IMR-90 (cell line): ENCODE data around the gene VWA8. TPM values are rescaled to one million over a fixed set of nuclear protein-coding genes. Genes with fewer than 3 reads are reported as not detected.

Experiments used
- ATAC-seq: fragments of 200-7000 bp; cut with Tn5 transposase; 2 replicates; pipeline ENCODE4 v1.9.1; 2020; ENCODE audit warnings: low read depth, mild to moderate bottlenecking, moderate library complexity
- BruUV-seq: library from RNA; stranded (reverse); fragments of 400-500 nt; replicated peaks from 2 replicates; lab custom pipeline; 2021; lab: Mats Ljungman, UMichigan
- CTCF ChIA-PET: fragments of 300-600 bp; formaldehyde crosslinking; extraction: SDS; loops from one replicate; lab custom pipeline; 2021; ENCODE audit warnings: antibody characterized with exemption; lab: Yijun Ruan, JAX
- POLR2A ChIA-PET: fragments of 300-600 bp; sonication (Branson Sonifier 250); formaldehyde crosslinking; loops from one replicate; lab custom pipeline; 2022; ENCODE audit warnings: antibody characterized with exemption; ENCODE audit not compliant: unreplicated experiment; lab: Charles Lee
- DNase-seq: peaks from one replicate; pipeline ENCODE4 v3.0.0; 2013
- H2AFZ ChIP-seq: replicated peaks from 2 replicates; pipeline ENCODE3; 2013; ENCODE audit warnings: low read length, mild to moderate bottlenecking; ENCODE audit not compliant: poor library complexity
- H2AK5ac ChIP-seq: 2 replicates; pipeline ENCODE4 v1.6.1; 2013; ENCODE audit warnings: low read depth, low read length, inconsistent platforms
- H2AK9ac ChIP-seq: replicated peaks from 2 replicates; pipeline ENCODE3; 2013; ENCODE audit warnings: mild to moderate bottlenecking, low read depth, low read length, moderate library complexity; ENCODE audit not compliant: poor library complexity
- H2BK120ac ChIP-seq: 2 replicates; pipeline ENCODE4 v1.6.1; 2013; ENCODE audit warnings: low read depth, low read length, inconsistent platforms
- H2BK15ac ChIP-seq: 3 replicates; pipeline ENCODE4 v1.6.1; 2013; ENCODE audit warnings: low read depth, low read length, inconsistent platforms
- H2BK20ac ChIP-seq: 2 replicates; pipeline ENCODE4 v1.6.1; 2013; ENCODE audit warnings: low read depth, mild to moderate bottlenecking, inconsistent platforms, low read length, moderate library complexity
- H2BK5ac ChIP-seq: 2 replicates; pipeline ENCODE4 v1.6.1; 2013; ENCODE audit warnings: mild to moderate bottlenecking, low read depth, low read length, inconsistent platforms; ENCODE audit not compliant: poor library complexity, severe bottlenecking
- H3K14ac ChIP-seq: replicated peaks from 2 replicates; pipeline ENCODE4 v1.6.1; 2013; ENCODE audit warnings: low read depth, low read length, inconsistent platforms
- H3K18ac ChIP-seq: 2 replicates; pipeline ENCODE4 v1.6.1; 2013; ENCODE audit warnings: low read depth, low read length, control low read depth
- H3K23ac ChIP-seq: 2 replicates; pipeline ENCODE4 v1.6.1; 2013; ENCODE audit warnings: low read depth, low read length, inconsistent platforms
- H3K27ac ChIP-seq: 2 replicates; pipeline ENCODE4 v1.5.1; 2013; ENCODE audit warnings: mild to moderate bottlenecking, control low read depth, low read length; ENCODE audit not compliant: insufficient read depth
- H3K27me3 ChIP-seq: 2 replicates; pipeline ENCODE4 v1.6.1; 2013; ENCODE audit warnings: low read length; ENCODE audit not compliant: control insufficient read depth, insufficient read depth
- H3K36me3 ChIP-seq: 2 replicates; pipeline ENCODE4 v1.6.1; 2013; ENCODE audit warnings: low read length, mixed read lengths; ENCODE audit not compliant: control insufficient read depth, insufficient read depth
- H3K4ac ChIP-seq: 2 replicates; pipeline ENCODE4 v1.6.1; 2013; ENCODE audit warnings: low read depth, low read length, inconsistent platforms
- H3K4me1 ChIP-seq: 2 replicates; pipeline ENCODE4 v1.6.1; 2013; ENCODE audit warnings: low read length, mixed read lengths; ENCODE audit not compliant: control insufficient read depth, insufficient read depth
- H3K4me2 ChIP-seq: 2 replicates; pipeline ENCODE4 v1.6.1; 2013; ENCODE audit warnings: low read depth, mild to moderate bottlenecking, control low read depth, low read length, moderate library complexity
- H3K4me3 ChIP-seq: 2 replicates; pipeline ENCODE4 v1.5.1; 2013; ENCODE audit warnings: low read depth, mild to moderate bottlenecking, control low read depth, low read length, moderate library complexity; ENCODE audit not compliant: insufficient read depth
- H3K56ac ChIP-seq: 2 replicates; pipeline ENCODE4 v1.6.1; 2013; ENCODE audit warnings: low read length, inconsistent platforms; ENCODE audit not compliant: insufficient read depth; ENCODE audit errors: extremely low read depth
- H3K79me1 ChIP-seq, 2 experiments: 2 replicates each; pipeline ENCODE4 v1.6.1; 2013; ENCODE audit warnings: low read length in 2 of 2, inconsistent platforms in 1 of 2, low read depth in 1 of 2
- H3K9ac ChIP-seq: 2 replicates; pipeline ENCODE4 v1.6.1; 2013; ENCODE audit warnings: low read depth, low read length, control low read depth
- H3K9me1 ChIP-seq: 2 replicates; pipeline ENCODE4 v1.6.1; 2013; ENCODE audit warnings: low read length, inconsistent platforms; ENCODE audit not compliant: insufficient read depth
- H3K9me3 ChIP-seq: 2 replicates; pipeline ENCODE4 v1.6.1; 2013; ENCODE audit warnings: low read length; ENCODE audit not compliant: control insufficient read depth, insufficient read depth
- H4K20me1 ChIP-seq: 2 replicates; pipeline ENCODE4 v1.6.1; 2013; ENCODE audit warnings: low read length, inconsistent platforms; ENCODE audit not compliant: insufficient read depth
- H4K5ac ChIP-seq: 2 replicates; pipeline ENCODE4 v1.6.1; 2013; ENCODE audit warnings: mild to moderate bottlenecking, low read depth, low read length, control low read depth
- H4K8ac ChIP-seq, 2 experiments: 2 replicates each; pipeline ENCODE4 v1.6.1; 2013; ENCODE audit warnings: low read depth in 2 of 2, low read length in 2 of 2, control low read depth in 1 of 2, inconsistent platforms in 1 of 2
- H4K91ac ChIP-seq: 2 replicates; pipeline ENCODE4 v1.6.1; 2013; ENCODE audit warnings: low read depth, low read length, inconsistent platforms; ENCODE audit not compliant: insufficient read depth
- BHLHE40 ChIP-seq: fragments of 150-350 bp; IDR thresholded peaks from 2 replicates; pipeline ENCODE4 v1.6.1; 2016; ENCODE audit warnings: mild to moderate bottlenecking, low read depth, low read length
- CEBPB ChIP-seq: IDR thresholded peaks from 2 replicates; pipeline ENCODE4 v1.6.1; 2012; ENCODE audit warnings: low read depth, low read length, improper control_type of control experiment
- CHD1 ChIP-seq: IDR thresholded peaks from 2 replicates; pipeline ENCODE4 v1.6.1; 2012; ENCODE audit warnings: low read depth, low read length, improper control_type of control experiment
- FOS ChIP-seq: fragments of 150-350 bp; IDR thresholded peaks from 2 replicates; pipeline ENCODE4 v1.6.1; 2016; ENCODE audit warnings: low read depth, low read length
- MAFK ChIP-seq: IDR thresholded peaks from 2 replicates; pipeline ENCODE4 v1.6.1; 2012; ENCODE audit warnings: low read depth, low read length, improper control_type of control experiment
- MAZ ChIP-seq: IDR thresholded peaks from 2 replicates; pipeline ENCODE4 v1.6.1; 2012; ENCODE audit warnings: low read depth, mild to moderate bottlenecking, low read length, improper control_type of control experiment, moderate library complexity, borderline replicate concordance
- MXI1 ChIP-seq: IDR thresholded peaks from 2 replicates; pipeline ENCODE4 v1.6.1; 2012; ENCODE audit warnings: low read depth, mild to moderate bottlenecking, low read length, moderate library complexity, borderline replicate concordance
- NFE2L2 ChIP-seq: fragments of 150-350 bp; IDR thresholded peaks from 2 replicates; pipeline ENCODE4 v1.6.1; 2016; ENCODE audit warnings: low read depth, mild to moderate bottlenecking, low read length
- POLR2A ChIP-seq: IDR thresholded peaks from 2 replicates; pipeline ENCODE4 v1.6.1; 2012; ENCODE audit warnings: mild to moderate bottlenecking, low read depth, low read length
- RAD21 ChIP-seq: IDR thresholded peaks from 2 replicates; pipeline ENCODE4 v1.6.1; 2012; ENCODE audit warnings: low read length, improper control_type of control experiment
- RCOR1 ChIP-seq: IDR thresholded peaks from 2 replicates; pipeline ENCODE4 v1.6.1; 2012; ENCODE audit warnings: mild to moderate bottlenecking, low read length, improper control_type of control experiment; ENCODE audit not compliant: insufficient replicate concordance
- RFX5 ChIP-seq: IDR thresholded peaks from 2 replicates; pipeline ENCODE4 v1.8.0; 2012; ENCODE audit warnings: low read depth, mild to moderate bottlenecking, low read length, moderate library complexity
- SMC3 ChIP-seq: fragments of 150-350 bp; IDR thresholded peaks from 2 replicates; pipeline ENCODE4 v1.6.1; 2016; ENCODE audit warnings: low read depth, mild to moderate bottlenecking, antibody characterized with exemption, low read length, moderate library complexity
- WGBS, 2 experiments: methylation state at CpG; one replicate each; pipeline versions ENCODE4 v1.1.5 to v1.1.7; 2013; ENCODE audit warnings: missing lambda C conversion rate in 2 of 2; ENCODE audit not compliant: insufficient read length in 1 of 2; ENCODE audit errors: extremely low coverage in 2 of 2; 5-methylcytosine and 5-hydroxymethylcytosine counted together
- dilution Hi-C: fragments of 300-500 bp; cut with HindIII; formaldehyde crosslinking; loops from one replicate; pipeline ENCODE4 v1.14.3; 2018; ENCODE audit warnings: low sequenced_read_pairs; ENCODE audit not compliant: unreplicated experiment
- in situ Hi-C: fragments of 300-500 bp; cut with MboI; formaldehyde crosslinking; loops from 3 replicates; pipeline ENCODE4 v1.14.3; 2019; ENCODE audit warnings: low sequenced_read_pairs, inconsistent platforms, mixed read lengths
- intact Hi-C: fragments of 100-400 bp; cut with micrococcal nuclease; formaldehyde crosslinking; loops from 2 replicates; pipeline ENCODE4 v1.10.0; 2022
- polyA plus RNA-seq, 3 experiments: library from polyadenylated mRNA; depleted of rRNA; stranded (reverse); fragments of >200 nt; gene quantifications; 2 replicates each; pipeline ENCODE4 v1.2.3, GENCODE V29; 2012; ENCODE audit warnings: low replicate concordance in 1 of 3
- total RNA-seq: library from RNA; depleted of rRNA; stranded (reverse); fragments of >200 nt; gene quantifications from 2 replicates; pipeline ENCODE4 v1.2.3, GENCODE V29; 2012
- TF ChIP-seq, protein P1 (sequence below): conservative IDR thresholded peaks from 2 replicates; pipeline ENCODE4 v1.5.1; 2012; ENCODE audit warnings: mild to moderate bottlenecking, low read depth, low read length, improper control_type of control experiment
- TF ChIP-seq, protein P2 (sequence below): fragments of 150-350 bp; IDR thresholded peaks from 2 replicates; pipeline ENCODE4 v1.6.1; 2016; ENCODE audit warnings: low read depth, mild to moderate bottlenecking, low read length, moderate library complexity, borderline replicate concordance
- TF ChIP-seq, protein P3 (sequence below): fragments of 150-350 bp; IDR thresholded peaks from 2 replicates; pipeline ENCODE4 v1.6.1; 2017; ENCODE audit warnings: mild to moderate bottlenecking, antibody characterized with exemption, low read length, low read depth

Gene VWA8
- total and polyA plus RNA-seq, 2 of the 4 experiments (the other 2 are of a cell fraction): 5.9 to 18.3 TPM

- DNase-seq: no peak
- Histone ChIP-seq H3K9ac (no peak overlapping the region), H3K14ac (no peak overlapping the region), H4K8ac (no peak overlapping the region), H3K4me3 (no peak overlapping the region), H3K9me3 (no peaks in the 10 kb centered on the region), H2AK5ac (peak overlapping the region; percentile 56), H3K18ac (no peak overlapping the region), H2BK5ac (no peak overlapping the region), H4K20me1 (no peaks in the 10 kb centered on the region; the same call in 1 of the 2 replicates), H2BK120ac (no peak overlapping the region), H2BK20ac (0 out of 2 replicates have a peak overlapping the region, but pooled peaks have one; percentile 1), H3K4me2 (no peak overlapping the region), H2AFZ (no peak overlapping the region), H4K5ac (no peak overlapping the region), H2BK15ac (0 out of 3 replicates have a peak overlapping the region, but pooled peaks have one; percentile 50), H3K27ac (no peak overlapping the region), H3K4me1 (peaks cover 13% of the 10 kb centered on the region), H3K27me3 (no peaks in the 10 kb centered on the region), H3K4ac (peak overlapping the region; percentile 16; the same call in 1 of the 2 replicates), H3K23ac (no peak overlapping the region), H3K36me3 (no peaks in the 10 kb centered on the region; the same call in 1 of the 2 replicates), H3K56ac (no peak overlapping the region), H4K91ac (0 out of 2 replicates have a peak overlapping the region, but pooled peaks have one; percentile 17), H2AK9ac (no peak overlapping the region), H3K79me1 (no peaks in the 10 kb centered on the region; a peak in 1 of 4 replicates), H3K9me1 (peaks cover 15% of the 10 kb centered on the region)
- in situ Hi-C loops: loop anchor here (10.0 kb wide), 1 partner anchor 270 kb away; no protein-coding TSS in a partner anchor
- no TSS peak for BruUV-seq
- intact Hi-C loops: no loop called here
- dilution Hi-C loops: no loop called here
- ChIA-PET CTCF (no interaction called here), POLR2A (no interaction called here)
- ATAC-seq: no peak
- TF ChIP-seq RCOR1 (no peak), SMC3 (no peak), RFX5 (no peak), MXI1 (no peak), CHD1 (no peak), POLR2A (no peak), BHLHE40 (no peak), MAZ (no peak), CEBPB (no peak), RAD21 (no peak), NFE2L2 (no peak), MAFK (no peak), FOS (no peak)
- TF ChIP-seq, protein P1, sequence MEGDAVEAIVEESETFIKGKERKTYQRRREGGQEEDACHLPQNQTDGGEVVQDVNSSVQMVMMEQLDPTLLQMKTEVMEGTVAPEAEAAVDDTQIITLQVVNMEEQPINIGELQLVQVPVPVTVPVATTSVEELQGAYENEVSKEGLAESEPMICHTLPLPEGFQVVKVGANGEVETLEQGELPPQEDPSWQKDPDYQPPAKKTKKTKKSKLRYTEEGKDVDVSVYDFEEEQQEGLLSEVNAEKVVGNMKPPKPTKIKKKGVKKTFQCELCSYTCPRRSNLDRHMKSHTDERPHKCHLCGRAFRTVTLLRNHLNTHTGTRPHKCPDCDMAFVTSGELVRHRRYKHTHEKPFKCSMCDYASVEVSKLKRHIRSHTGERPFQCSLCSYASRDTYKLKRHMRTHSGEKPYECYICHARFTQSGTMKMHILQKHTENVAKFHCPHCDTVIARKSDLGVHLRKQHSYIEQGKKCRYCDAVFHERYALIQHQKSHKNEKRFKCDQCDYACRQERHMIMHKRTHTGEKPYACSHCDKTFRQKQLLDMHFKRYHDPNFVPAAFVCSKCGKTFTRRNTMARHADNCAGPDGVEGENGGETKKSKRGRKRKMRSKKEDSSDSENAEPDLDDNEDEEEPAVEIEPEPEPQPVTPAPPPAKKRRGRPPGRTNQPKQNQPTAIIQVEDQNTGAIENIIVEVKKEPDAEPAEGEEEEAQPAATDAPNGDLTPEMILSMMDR: no peak
- TF ChIP-seq, protein P2, sequence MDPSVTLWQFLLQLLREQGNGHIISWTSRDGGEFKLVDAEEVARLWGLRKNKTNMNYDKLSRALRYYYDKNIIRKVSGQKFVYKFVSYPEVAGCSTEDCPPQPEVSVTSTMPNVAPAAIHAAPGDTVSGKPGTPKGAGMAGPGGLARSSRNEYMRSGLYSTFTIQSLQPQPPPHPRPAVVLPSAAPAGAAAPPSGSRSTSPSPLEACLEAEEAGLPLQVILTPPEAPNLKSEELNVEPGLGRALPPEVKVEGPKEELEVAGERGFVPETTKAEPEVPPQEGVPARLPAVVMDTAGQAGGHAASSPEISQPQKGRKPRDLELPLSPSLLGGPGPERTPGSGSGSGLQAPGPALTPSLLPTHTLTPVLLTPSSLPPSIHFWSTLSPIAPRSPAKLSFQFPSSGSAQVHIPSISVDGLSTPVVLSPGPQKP: no peak
- TF ChIP-seq, protein P3, sequence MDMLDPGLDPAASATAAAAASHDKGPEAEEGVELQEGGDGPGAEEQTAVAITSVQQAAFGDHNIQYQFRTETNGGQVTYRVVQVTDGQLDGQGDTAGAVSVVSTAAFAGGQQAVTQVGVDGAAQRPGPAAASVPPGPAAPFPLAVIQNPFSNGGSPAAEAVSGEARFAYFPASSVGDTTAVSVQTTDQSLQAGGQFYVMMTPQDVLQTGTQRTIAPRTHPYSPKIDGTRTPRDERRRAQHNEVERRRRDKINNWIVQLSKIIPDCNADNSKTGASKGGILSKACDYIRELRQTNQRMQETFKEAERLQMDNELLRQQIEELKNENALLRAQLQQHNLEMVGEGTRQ: no peak
- WGBS, 2 experiments: no CpG with 5 or more reads among the region's 5 CpGs
These were observed 306.1 kb downstream of the VWA8 start for GRCh38 chr13:41654796-41655195.
